Neuronal stem cell (in vitro differentiated cells): ENCODE data around the gene LTK.

Source experiments
- DNase-seq: peaks from one replicate; pipeline ENCODE4 v3.0.0-alpha.2; 2013; ENCODE audit warnings: low spot score
- H2AFZ ChIP-seq: one replicate; pipeline ENCODE4 v1.6.1; 2013; ENCODE audit warnings: mild to moderate bottlenecking, low read length, inconsistent platforms
- H2AK5ac ChIP-seq: 2 replicates; pipeline ENCODE4 v1.6.1; 2013; ENCODE audit warnings: low read depth, mild to moderate bottlenecking, inconsistent platforms, low read length, moderate library complexity, mixed read lengths
- H2BK120ac ChIP-seq: 2 replicates; pipeline ENCODE4 v1.6.1; 2013; ENCODE audit warnings: low read depth, mild to moderate bottlenecking, inconsistent platforms, low read length, moderate library complexity, mixed read lengths
- H2BK12ac ChIP-seq: one replicate; pipeline ENCODE4 v1.6.1; 2013; ENCODE audit warnings: low read length, inconsistent platforms
- H2BK15ac ChIP-seq: 2 replicates; pipeline ENCODE4 v1.6.1; 2013; ENCODE audit warnings: mild to moderate bottlenecking, low read length, inconsistent platforms, mixed read lengths
- H2BK5ac ChIP-seq: one replicate; pipeline ENCODE4 v1.6.1; 2013; ENCODE audit warnings: inconsistent platforms, mild to moderate bottlenecking, low read length, moderate library complexity
- H3K14ac ChIP-seq: one replicate; pipeline ENCODE4 v1.6.1; 2013; ENCODE audit warnings: low read length, inconsistent platforms
- H3K18ac ChIP-seq: 2 replicates; pipeline ENCODE4 v1.6.1; 2013; ENCODE audit warnings: low read length, inconsistent platforms
- H3K23ac ChIP-seq: 2 replicates; pipeline ENCODE4 v1.6.1; 2013; ENCODE audit warnings: low read depth, mild to moderate bottlenecking, mixed read lengths, low read length, inconsistent platforms; ENCODE audit not compliant: poor library complexity
- H3K27ac ChIP-seq: replicated peaks from 3 replicates; pipeline ENCODE4 v1.5.1; 2013; ENCODE audit warnings: low read length, inconsistent platforms
- H3K27me3 ChIP-seq, 3 experiments: 2 replicates each; pipeline ENCODE4 v1.6.1; 2013; ENCODE audit warnings: low read length in 3 of 3, mild to moderate bottlenecking in 2 of 3, inconsistent platforms in 1 of 3, low read depth in 1 of 3, mixed read lengths in 1 of 3, moderate library complexity in 1 of 3; ENCODE audit not compliant: control insufficient read depth in 3 of 3, insufficient read depth in 3 of 3
- H3K36me3 ChIP-seq, 2 donors: replicated peaks in 1 of 2; 2 replicates each; pipeline ENCODE4 v1.6.1; 2013; ENCODE audit warnings: low read length in 2 of 2; ENCODE audit not compliant: control insufficient read depth in 2 of 2, insufficient read depth in 2 of 2
- H3K4ac ChIP-seq: 2 replicates; pipeline ENCODE4 v1.6.1; 2013; ENCODE audit warnings: inconsistent platforms, mild to moderate bottlenecking, low read length, moderate library complexity
- H3K4me1 ChIP-seq, 2 donors: 1 replicate in 1 of 2; 2 replicates in 1 of 2; pipeline ENCODE4 v1.6.1; 2013; ENCODE audit warnings: low read length in 2 of 2, low read depth in 1 of 2; ENCODE audit not compliant: control insufficient read depth in 2 of 2, insufficient read depth in 1 of 2
- H3K4me2 ChIP-seq: one replicate; pipeline ENCODE4 v1.6.1; 2013; ENCODE audit warnings: mild to moderate bottlenecking, low read length, inconsistent platforms; ENCODE audit not compliant: insufficient read depth, poor library complexity, severe bottlenecking
- H3K4me3 ChIP-seq, 2 donors: 2 replicates each; pipeline ENCODE4 v1.5.1; 2013; ENCODE audit warnings: low read length in 2 of 2, mild to moderate bottlenecking in 2 of 2, inconsistent platforms in 1 of 2, moderate library complexity in 1 of 2
- H3K79me1 ChIP-seq: one replicate; pipeline ENCODE4 v1.6.1; 2013; ENCODE audit warnings: low read depth, mild to moderate bottlenecking, inconsistent platforms, low read length, moderate library complexity
- H3K9ac ChIP-seq: one replicate; pipeline ENCODE4 v1.6.1; 2013; ENCODE audit warnings: mild to moderate bottlenecking, low read depth, low read length, inconsistent platforms; ENCODE audit not compliant: poor library complexity
- H3K9me3 ChIP-seq, 2 donors: replicated peaks in 1 of 2; 2 replicates each; pipeline versions ENCODE3 to v1.6.1; 2013; ENCODE audit warnings: low read length in 2 of 2, mild to moderate bottlenecking in 2 of 2, inconsistent platforms in 1 of 2, low read depth in 1 of 2, mixed read lengths in 1 of 2, moderate library complexity in 1 of 2; ENCODE audit not compliant: control insufficient read depth in 2 of 2, insufficient read depth in 1 of 2
- H4K8ac ChIP-seq: one replicate; pipeline ENCODE4 v1.6.1; 2013; ENCODE audit warnings: low read depth, mild to moderate bottlenecking, inconsistent platforms, low read length, moderate library complexity
- H4K91ac ChIP-seq: one replicate; pipeline ENCODE4 v1.6.1; 2013; ENCODE audit warnings: low read length, low read depth, mild to moderate bottlenecking, inconsistent platforms; ENCODE audit not compliant: poor library complexity
- WGBS, 2 donors: extraction: QIAGEN DNeasy Blood & Tissue Kit; methylation state at CpG; one replicate each; pipeline ENCODE4 v1.1.7; 2013; ENCODE audit warnings: missing lambda C conversion rate in 2 of 2, mixed read lengths in 1 of 2; ENCODE audit not compliant: insufficient read length in 2 of 2, insufficient replicate concordance in 1 of 2; ENCODE audit errors: extremely low coverage in 2 of 2; 5-methylcytosine and 5-hydroxymethylcytosine counted together

Gene LTK

GRCh38 chr15:41503669-41504010 is 10.0 kb downstream of the LTK start:
- Histone ChIP-seq H3K9me3 (peaks cover 0 to 5% of the 10 kb centered on the region in 2 donors), H3K14ac (no peak overlapping the region), H3K4me2 (no peak overlapping the region), H3K27ac (no peak overlapping the region), H3K4ac (no peak overlapping the region), H2AFZ (peak overlapping the region; percentile 11), H2BK5ac (peak overlapping the region; percentile 11), H3K4me1 (peaks cover 3 to 16% of the 10 kb centered on the region in 2 donors), H2BK15ac (no peak overlapping the region), H3K18ac (peak overlapping the region; percentile 28), H3K23ac (peak overlapping the region; percentile 14), H4K91ac (no peak overlapping the region), H3K4me3 (no peak overlapping the region), H3K79me1 (peaks cover 1% of the 10 kb centered on the region), H2AK5ac (no peak overlapping the region), H4K8ac (no peak overlapping the region), H3K9ac (no peak overlapping the region), H2BK12ac (no peak overlapping the region), H3K36me3 (no peaks in the 10 kb centered on the region), H3K27me3 (peaks cover 34 to 88% (median 87%) of the 10 kb centered on the region in 3 experiments), H2BK120ac (no peak overlapping the region)
- WGBS, 2 donors = no CpG with 5 or more reads among the region's 5 CpGs
- no peak for DNase-seq

GRCh38 chr15:41502795-41503668 is 10.6 kb downstream of the LTK start:
- Histone ChIP-seq H3K9ac (peak overlapping the region; percentile 78), H2AFZ (peak overlapping the region; percentile 11), H3K4ac (no peak overlapping the region), H3K27ac (no peak overlapping the region), H3K79me1 (peaks cover 1% of the 10 kb centered on the region), H3K18ac (peak overlapping the region; percentile 84), H3K27me3 (peaks cover 34 to 92% (median 90%) of the 10 kb centered on the region in 3 experiments), H4K91ac (no peak overlapping the region), H4K8ac (no peak overlapping the region), H3K23ac (peak overlapping the region; percentile 92), H3K14ac (no peak overlapping the region), H3K36me3 (no peaks in the 10 kb centered on the region), H3K4me3 (peak overlapping the region in 1 of 2 donors; percentile 8), H2BK12ac (no peak overlapping the region), H2BK5ac (peak overlapping the region; percentile 11), H3K4me1 (peaks cover 3 to 16% of the 10 kb centered on the region in 2 donors), H3K9me3 (peaks cover 0 to 5% of the 10 kb centered on the region in 2 donors), H2BK120ac (peak overlapping the region; percentile 57), H2AK5ac (peak overlapping the region; percentile 89), H2BK15ac (no peak overlapping the region), H3K4me2 (peak overlapping the region; percentile 56)
- DNase-seq = no peak
- no CpG with 5 or more reads among the region's 54 CpGs for WGBS, 2 donors

- H3K4me2 ChIP-seq = peak overlapping the region; percentile 56
- no peak overlapping the region for H2BK5ac ChIP-seq
- no CpG with 5 or more reads among the region's 64 CpGs for WGBS, 2 donors
- peaks cover 34 to 93% (median 90%) of the 10 kb centered on the region in 3 experiments for H3K27me3 ChIP-seq
- H3K79me1 ChIP-seq = peaks cover 1% of the 10 kb centered on the region
- peaks cover 3 to 16% of the 10 kb centered on the region in 2 donors for H3K4me1 ChIP-seq
- no peak overlapping the region for H2BK120ac ChIP-seq
- peak overlapping the region; percentile 99 for H2BK12ac ChIP-seq
- no peak for DNase-seq
- H3K14ac ChIP-seq = peak overlapping the region; percentile 15
- no peak overlapping the region for H3K27ac ChIP-seq
- no peaks in the 10 kb centered on the region for H3K36me3 ChIP-seq
- H2AK5ac ChIP-seq = peak overlapping the region; percentile 33
- H3K9ac ChIP-seq = peak overlapping the region; percentile 68
- H3K4ac ChIP-seq = no peak overlapping the region
- H3K4me3 ChIP-seq = peak overlapping the region in 1 of 2 donors; percentile 59
- peaks cover 0 to 5% of the 10 kb centered on the region in 2 donors for H3K9me3 ChIP-seq
- peak overlapping the region; percentile 63 for H2BK15ac ChIP-seq
- H4K91ac ChIP-seq = no peak overlapping the region
- H3K18ac ChIP-seq = peak overlapping the region; percentile 84
- H4K8ac ChIP-seq = no peak overlapping the region
- peak overlapping the region; percentile 92 for H3K23ac ChIP-seq
- H2AFZ ChIP-seq = peak overlapping the region; percentile 88
Measured at GRCh38 chr15:41501931-41502794, 11.5 kb downstream of the LTK start.
